MCF 10A (cell line): ENCODE results near the gene ATP13A5. TPM values are rescaled to one million over a fixed set of nuclear protein-coding genes. Genes with fewer than 3 reads are reported as not detected.
A peak's percentile ranks its signal among the peaks of the same experiment; 100 is the strongest.

Source experiments
- Bru-seq: library from RNA; stranded (reverse); fragments of 400-500 nt; gene quantifications from one replicate; lab custom pipeline; 2021; lab: Mats Ljungman, UMichigan
- BruChase-seq, 2 experiments: library from RNA; stranded (reverse); fragments of 400-500 nt; gene quantifications; one replicate each; lab custom pipeline; 2021; lab: Mats Ljungman, UMichigan
- BruUV-seq: library from RNA; stranded (reverse); fragments of 400-500 nt; replicated peaks from 2 replicates; lab custom pipeline; 2021; lab: Mats Ljungman, UMichigan
- CTCF ChIA-PET: fragments of 300-600 bp; sonication (Branson Sonifier 250); formaldehyde crosslinking; extraction: SDS; loops from one replicate; lab custom pipeline; 2021; ENCODE audit warnings: antibody characterized with exemption, inconsistent platforms; lab: Yijun Ruan, JAX
- POLR2A ChIA-PET: fragments of 300-600, 350-650 bp; sonication (Branson Sonifier 250); formaldehyde crosslinking; extraction: SDS; loops from one replicate; lab custom pipeline; 2020; ENCODE audit warnings: antibody characterized with exemption, inconsistent platforms; lab: Yijun Ruan, JAX
- DNase-seq: peaks from one replicate; pipeline ENCODE4 v3.0.0-alpha.2; 2018; ENCODE audit not compliant: unreplicated experiment
- H3K27ac Mint-ChIP-seq: one replicate; pipeline ENCODE4 v1.8.0; 2022; ENCODE audit warnings: mild to moderate bottlenecking, low read depth, mixed read lengths; ENCODE audit not compliant: unreplicated experiment
- H3K27me3 Mint-ChIP-seq: one replicate; pipeline ENCODE4 v1.8.0; 2022; ENCODE audit warnings: mixed read lengths; ENCODE audit not compliant: insufficient read depth, unreplicated experiment
- H3K36me3 Mint-ChIP-seq: one replicate; pipeline ENCODE4 v1.8.0; 2022; ENCODE audit warnings: mild to moderate bottlenecking, moderate library complexity, mixed read lengths; ENCODE audit not compliant: insufficient read depth, unreplicated experiment
- H3K4me1 Mint-ChIP-seq: one replicate; pipeline ENCODE4 v1.8.0; 2022; ENCODE audit warnings: mixed read lengths; ENCODE audit not compliant: insufficient read depth, unreplicated experiment
- H3K4me3 Mint-ChIP-seq: one replicate; pipeline ENCODE4 v1.8.0; 2022; ENCODE audit warnings: mild to moderate bottlenecking, moderate library complexity, mixed read lengths; ENCODE audit not compliant: unreplicated experiment
- H3K9me3 Mint-ChIP-seq: one replicate; pipeline ENCODE4 v1.8.0; 2022; ENCODE audit warnings: mixed read lengths; ENCODE audit not compliant: unreplicated experiment
- intact Hi-C: fragments of 100-400 bp; cut with micrococcal nuclease; formaldehyde crosslinking; loops from 2 replicates; pipeline ENCODE4 v1.14.1; 2022
- long read RNA-seq: library from polyadenylated mRNA; stranded (forward); transcript quantifications from one replicate; pipeline ENCODE4 v2.0.0, GENCODE V29; 2022
- total RNA-seq: library from RNA; stranded (reverse); gene quantifications from 2 replicates; pipeline ENCODE4 v1.2.3, GENCODE V29; 2022
- TF ChIP-seq, protein P1 (sequence below): fragments of 200-600 bp; IDR thresholded peaks from one replicate; pipeline ENCODE4 v1.8.0; 2022; ENCODE audit warnings: antibody characterized with exemption, mild to moderate bottlenecking; ENCODE audit not compliant: unreplicated experiment

Gene ATP13A5, protein sequence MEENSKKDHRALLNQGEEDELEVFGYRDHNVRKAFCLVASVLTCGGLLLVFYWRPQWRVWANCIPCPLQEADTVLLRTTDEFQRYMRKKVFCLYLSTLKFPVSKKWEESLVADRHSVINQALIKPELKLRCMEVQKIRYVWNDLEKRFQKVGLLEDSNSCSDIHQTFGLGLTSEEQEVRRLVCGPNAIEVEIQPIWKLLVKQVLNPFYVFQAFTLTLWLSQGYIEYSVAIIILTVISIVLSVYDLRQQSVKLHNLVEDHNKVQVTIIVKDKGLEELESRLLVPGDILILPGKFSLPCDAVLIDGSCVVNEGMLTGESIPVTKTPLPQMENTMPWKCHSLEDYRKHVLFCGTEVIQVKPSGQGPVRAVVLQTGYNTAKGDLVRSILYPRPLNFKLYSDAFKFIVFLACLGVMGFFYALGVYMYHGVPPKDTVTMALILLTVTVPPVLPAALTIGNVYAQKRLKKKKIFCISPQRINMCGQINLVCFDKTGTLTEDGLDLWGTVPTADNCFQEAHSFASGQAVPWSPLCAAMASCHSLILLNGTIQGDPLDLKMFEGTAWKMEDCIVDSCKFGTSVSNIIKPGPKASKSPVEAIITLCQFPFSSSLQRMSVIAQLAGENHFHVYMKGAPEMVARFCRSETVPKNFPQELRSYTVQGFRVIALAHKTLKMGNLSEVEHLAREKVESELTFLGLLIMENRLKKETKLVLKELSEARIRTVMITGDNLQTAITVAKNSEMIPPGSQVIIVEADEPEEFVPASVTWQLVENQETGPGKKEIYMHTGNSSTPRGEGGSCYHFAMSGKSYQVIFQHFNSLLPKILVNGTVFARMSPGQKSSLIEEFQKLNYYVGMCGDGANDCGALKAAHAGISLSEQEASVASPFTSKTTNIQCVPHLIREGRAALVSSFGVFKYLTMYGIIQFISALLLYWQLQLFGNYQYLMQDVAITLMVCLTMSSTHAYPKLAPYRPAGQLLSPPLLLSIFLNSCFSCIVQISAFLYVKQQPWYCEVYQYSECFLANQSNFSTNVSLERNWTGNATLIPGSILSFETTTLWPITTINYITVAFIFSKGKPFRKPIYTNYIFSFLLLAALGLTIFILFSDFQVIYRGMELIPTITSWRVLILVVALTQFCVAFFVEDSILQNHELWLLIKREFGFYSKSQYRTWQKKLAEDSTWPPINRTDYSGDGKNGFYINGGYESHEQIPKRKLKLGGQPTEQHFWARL
- total RNA-seq: not detected in 2 replicates
- not detected for Bru-seq, nascent RNA
- not detected for BruChase-seq, experiment 1, labeled RNA remaining after a 6-hour chase
- BruChase-seq, experiment 2, labeled RNA remaining after a 2-hour chase: not detected
- long read RNA-seq: 0 reads

GRCh38 chr3:193378706-193379105, at the start of gene ATP13A5:
Gene ATP13A5, minus strand, starts transcription at chr3:193378753. Its CDS starts 28 bp downstream, at chr3:193378725.
- POLR2A ChIA-PET: no interaction called here
- TF ChIP-seq, protein P1, sequence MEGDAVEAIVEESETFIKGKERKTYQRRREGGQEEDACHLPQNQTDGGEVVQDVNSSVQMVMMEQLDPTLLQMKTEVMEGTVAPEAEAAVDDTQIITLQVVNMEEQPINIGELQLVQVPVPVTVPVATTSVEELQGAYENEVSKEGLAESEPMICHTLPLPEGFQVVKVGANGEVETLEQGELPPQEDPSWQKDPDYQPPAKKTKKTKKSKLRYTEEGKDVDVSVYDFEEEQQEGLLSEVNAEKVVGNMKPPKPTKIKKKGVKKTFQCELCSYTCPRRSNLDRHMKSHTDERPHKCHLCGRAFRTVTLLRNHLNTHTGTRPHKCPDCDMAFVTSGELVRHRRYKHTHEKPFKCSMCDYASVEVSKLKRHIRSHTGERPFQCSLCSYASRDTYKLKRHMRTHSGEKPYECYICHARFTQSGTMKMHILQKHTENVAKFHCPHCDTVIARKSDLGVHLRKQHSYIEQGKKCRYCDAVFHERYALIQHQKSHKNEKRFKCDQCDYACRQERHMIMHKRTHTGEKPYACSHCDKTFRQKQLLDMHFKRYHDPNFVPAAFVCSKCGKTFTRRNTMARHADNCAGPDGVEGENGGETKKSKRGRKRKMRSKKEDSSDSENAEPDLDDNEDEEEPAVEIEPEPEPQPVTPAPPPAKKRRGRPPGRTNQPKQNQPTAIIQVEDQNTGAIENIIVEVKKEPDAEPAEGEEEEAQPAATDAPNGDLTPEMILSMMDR: no peak
- Mint-ChIP-seq H3K36me3 (peaks cover 5% of the 10 kb centered on the region), H3K4me1 (no peaks in the 10 kb centered on the region), H3K27ac (no peak within 1 kb of the TSS), H3K27me3 (peaks cover 47% of the 10 kb centered on the region), H3K4me3 (no peak within 1 kb of the TSS), H3K9me3 (no peaks in the 10 kb centered on the region)
- intact Hi-C loops: no loop called here
- CTCF ChIA-PET: no interaction called here
- no TSS peak for BruUV-seq
- no peak for DNase-seq

DNA sequence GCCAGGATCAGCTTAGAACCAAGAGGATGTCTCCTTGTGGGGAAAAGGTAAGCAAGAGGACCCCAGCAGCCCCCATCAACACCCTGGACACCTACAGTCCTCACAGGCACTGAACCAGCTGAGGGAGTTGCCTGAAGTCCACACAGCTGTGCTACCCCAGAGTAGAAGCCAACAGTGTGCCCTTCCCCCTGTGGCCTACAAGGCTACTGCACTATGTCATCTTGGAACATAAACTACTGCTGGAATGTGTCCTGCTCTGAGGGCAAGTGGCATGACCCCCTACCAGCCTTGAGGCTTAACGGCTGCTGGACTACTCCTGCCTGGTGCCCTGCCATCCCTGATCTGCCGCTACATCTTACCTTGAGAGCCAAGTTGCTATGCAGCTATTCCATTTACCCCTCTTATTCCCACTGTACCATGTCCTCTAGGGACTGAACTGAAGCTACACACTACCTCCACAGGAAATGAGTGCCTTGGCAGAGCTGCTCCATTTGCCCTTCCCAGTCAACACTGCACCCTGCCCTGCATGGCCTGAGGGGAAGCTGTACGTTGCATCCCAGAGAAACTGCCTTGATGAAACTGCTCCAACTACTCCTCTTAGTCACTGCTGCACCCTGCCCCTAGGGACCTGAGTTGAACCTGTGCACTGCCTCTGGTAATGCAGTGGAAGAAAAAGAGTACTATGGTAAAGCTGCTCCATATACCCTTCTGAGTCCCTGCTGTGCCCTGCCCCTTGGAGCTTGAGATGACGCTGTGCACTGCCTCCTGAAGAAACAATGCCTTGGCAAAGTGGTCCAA, 40.2 kb upstream of the ATP13A5 start:
- peak; percentile 29 for DNase-seq
- Mint-ChIP-seq H3K4me3 (no peak overlapping the region), H3K27ac (no peak overlapping the region), H3K9me3 (peaks cover 39% of the 10 kb centered on the region), H3K27me3 (peaks cover 14% of the 10 kb centered on the region), H3K36me3 (no peaks in the 10 kb centered on the region), H3K4me1 (no peaks in the 10 kb centered on the region)
- TF ChIP-seq, protein P1: no peak
- intact Hi-C loops: no loop called here
- BruUV-seq: no TSS peak
- ChIA-PET POLR2A (no interaction called here), CTCF (interaction anchor here (1.2 kb wide), 1 partner anchor 17 kb away, joined by 5 read pairs; no protein-coding TSS in a partner anchor)

DNA sequence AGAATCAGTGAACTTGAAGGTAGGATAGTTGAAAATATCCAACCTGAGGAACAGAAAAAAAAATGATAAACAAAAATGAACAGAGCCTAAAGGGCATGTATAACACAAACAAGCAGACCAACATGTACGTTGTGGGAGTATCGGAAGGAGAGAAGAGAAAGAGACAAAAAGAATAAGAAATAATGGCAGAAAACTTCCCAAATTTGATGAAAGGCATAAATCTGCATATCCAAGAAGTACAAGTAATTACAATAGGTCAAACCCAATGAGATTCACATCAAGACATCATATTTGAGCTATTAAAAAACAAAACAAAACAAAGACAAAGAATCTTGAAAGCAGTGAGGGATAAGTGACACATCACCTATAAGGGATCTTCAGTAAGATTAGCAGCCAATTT, 38.1 kb upstream of the ATP13A5 start:
- Mint-ChIP-seq H3K27me3 (peaks cover 22% of the 10 kb centered on the region), H3K4me3 (no peak overlapping the region), H3K36me3 (no peaks in the 10 kb centered on the region), H3K9me3 (peaks cover 31% of the 10 kb centered on the region), H3K27ac (no peak overlapping the region), H3K4me1 (no peaks in the 10 kb centered on the region)
- DNase-seq: no peak
- CTCF ChIA-PET: interaction anchor here (1.0 to 1.3 kb wide), 2 partner anchors 33 to 156 kb away, joined by 3 to 4 read pairs; no protein-coding TSS in a partner anchor
- TF ChIP-seq, protein P1: no peak
- POLR2A ChIA-PET: interaction anchor here (0.7 kb wide), 2 partner anchors 18 to 60 kb away, joined by 3 to 4 read pairs; no protein-coding TSS in a partner anchor
- intact Hi-C loops: no loop called here
- BruUV-seq: no TSS peak
